ENCODE data around the gene NEK11. TPM values are rescaled to one million over a fixed set of nuclear protein-coding genes. Genes with fewer than 3 reads are reported as not detected.

NEK11 gene
- total RNA-seq (2014; rRNA removed; shearing (Covaris generic)), result 1.5 and 2.9 TPM in 2 replicates

- peak within 1 kb of the TSS; percentile 83 for H3K4me3 ChIP-seq (ENCODE audit: insufficient read depth, low read depth, low read length)
- no peaks in the 10 kb centered on the region; the same call in 1 of the 2 replicates for H3K36me3 ChIP-seq (replicated peaks; ENCODE audit: control insufficient read depth, insufficient read depth, low read length)
- no peaks in the 10 kb centered on the region; the same call in 1 of the 2 replicates for H3K27me3 ChIP-seq (ENCODE audit: control insufficient read depth, insufficient read depth, low read length)
- peak; percentile 85 for DNase-seq
Measured at GRCh38 chr3:131026321-131027151, at the start of gene NEK11, which contains the start of gene ASTE1. Gene NEK11, plus strand, starts transcription at chr3:131026877. Its CDS starts 2,832 bp downstream, at chr3:131029709. Gene ASTE1, minus strand, starts transcription at chr3:131026825. Its CDS starts 1,519 bp downstream, at chr3:131025306.

GRCh38 chr3:130979117-130979516 lies 47.6 kb upstream of the NEK11 start:
- H3K4me3 ChIP-seq (ENCODE audit: insufficient read depth, low read depth, low read length), result no peak overlapping the region
- no peak for DNase-seq
- peaks cover 1% of the 10 kb centered on the region for H3K36me3 ChIP-seq (replicated peaks; ENCODE audit: control insufficient read depth, insufficient read depth, low read length)
- H3K27me3 ChIP-seq (ENCODE audit: control insufficient read depth, insufficient read depth, low read length), result no peaks in the 10 kb centered on the region

- no peak for DNase-seq
- H3K27me3 ChIP-seq (ENCODE audit: control insufficient read depth, insufficient read depth, low read length), result no peaks in the 10 kb centered on the region
- no peak overlapping the region for H3K4me3 ChIP-seq (ENCODE audit: insufficient read depth, low read depth, low read length)
- H3K36me3 ChIP-seq (replicated peaks; ENCODE audit: control insufficient read depth, insufficient read depth, low read length), result peaks cover 1% of the 10 kb centered on the region
Measured at GRCh38 chr3:130981469-130981868, 45.2 kb upstream of the NEK11 start.

- Histone ChIP-seq H3K27me3 (ENCODE audit: control insufficient read depth, insufficient read depth, low read length) (no peaks in the 10 kb centered on the region), H3K36me3 (replicated peaks; ENCODE audit: control insufficient read depth, insufficient read depth, low read length) (peaks cover 2% of the 10 kb centered on the region), H3K4me3 (ENCODE audit: insufficient read depth, low read depth, low read length) (no peak overlapping the region)
- DNase-seq, result no peak
Measured at GRCh38 chr3:130990282-130990681, 36.4 kb upstream of the NEK11 start.

GRCh38 chr3:130991126-130991525 lies 35.6 kb upstream of the NEK11 start:
- Histone ChIP-seq H3K27me3 (ENCODE audit: control insufficient read depth, insufficient read depth, low read length) (no peaks in the 10 kb centered on the region), H3K36me3 (replicated peaks; ENCODE audit: control insufficient read depth, insufficient read depth, low read length) (peaks cover 2% of the 10 kb centered on the region), H3K4me3 (ENCODE audit: insufficient read depth, low read depth, low read length) (no peak overlapping the region)
- DNase-seq, result no peak

- H3K36me3 ChIP-seq (replicated peaks; ENCODE audit: control insufficient read depth, insufficient read depth, low read length), result peaks cover 2% of the 10 kb centered on the region
- no peak for DNase-seq
- no peak overlapping the region for H3K4me3 ChIP-seq (ENCODE audit: insufficient read depth, low read depth, low read length)
- no peaks in the 10 kb centered on the region for H3K27me3 ChIP-seq (ENCODE audit: control insufficient read depth, insufficient read depth, low read length)
Measured at GRCh38 chr3:130992344-130992743, 34.3 kb upstream of the NEK11 start.

- no peak for DNase-seq
- H3K36me3 ChIP-seq (replicated peaks; ENCODE audit: control insufficient read depth, insufficient read depth, low read length), result peaks cover 4% of the 10 kb centered on the region
- no peak overlapping the region for H3K4me3 ChIP-seq (ENCODE audit: insufficient read depth, low read depth, low read length)
- H3K27me3 ChIP-seq (ENCODE audit: control insufficient read depth, insufficient read depth, low read length), result no peaks in the 10 kb centered on the region
Measured at GRCh38 chr3:130997289-130997688, 29.4 kb upstream of the NEK11 start.

- Histone ChIP-seq H3K36me3 (replicated peaks; ENCODE audit: control insufficient read depth, insufficient read depth, low read length) (peaks cover 2% of the 10 kb centered on the region), H3K27me3 (ENCODE audit: control insufficient read depth, insufficient read depth, low read length) (no peaks in the 10 kb centered on the region), H3K4me3 (ENCODE audit: insufficient read depth, low read depth, low read length) (no peak overlapping the region)
- no peak for DNase-seq
Measured at GRCh38 chr3:131001071-131001470, 25.6 kb upstream of the NEK11 start.

- H3K36me3 ChIP-seq (replicated peaks; ENCODE audit: control insufficient read depth, insufficient read depth, low read length), result peaks cover 2% of the 10 kb centered on the region; the same call in 1 of the 2 replicates
- no peak for DNase-seq
- no peaks in the 10 kb centered on the region for H3K27me3 ChIP-seq (ENCODE audit: control insufficient read depth, insufficient read depth, low read length)
- H3K4me3 ChIP-seq (ENCODE audit: insufficient read depth, low read depth, low read length), result no peak overlapping the region
Measured at GRCh38 chr3:131004603-131005002, 22.1 kb upstream of the NEK11 start.

GRCh38 chr3:131007256-131007655 lies 19.4 kb upstream of the NEK11 start:
- no peaks in the 10 kb centered on the region for H3K27me3 ChIP-seq (ENCODE audit: control insufficient read depth, insufficient read depth, low read length)
- peaks cover 2% of the 10 kb centered on the region; the same call in 1 of the 2 replicates for H3K36me3 ChIP-seq (replicated peaks; ENCODE audit: control insufficient read depth, insufficient read depth, low read length)
- no peak overlapping the region for H3K4me3 ChIP-seq (ENCODE audit: insufficient read depth, low read depth, low read length)
- DNase-seq, result no peak

- no peak for DNase-seq
- H3K4me3 ChIP-seq (ENCODE audit: insufficient read depth, low read depth, low read length), result no peak overlapping the region
- no peaks in the 10 kb centered on the region for H3K27me3 ChIP-seq (ENCODE audit: control insufficient read depth, insufficient read depth, low read length)
- H3K36me3 ChIP-seq (replicated peaks; ENCODE audit: control insufficient read depth, insufficient read depth, low read length), result peaks cover 2% of the 10 kb centered on the region; the same call in 1 of the 2 replicates
Measured at GRCh38 chr3:131007782-131008181, 18.9 kb upstream of the NEK11 start.

- Histone ChIP-seq H3K4me3 (ENCODE audit: insufficient read depth, low read depth, low read length) (no peak overlapping the region), H3K36me3 (replicated peaks; ENCODE audit: control insufficient read depth, insufficient read depth, low read length) (peaks cover 2% of the 10 kb centered on the region; the same call in 1 of the 2 replicates), H3K27me3 (ENCODE audit: control insufficient read depth, insufficient read depth, low read length) (no peaks in the 10 kb centered on the region)
- DNase-seq, result no peak
Measured at GRCh38 chr3:131008326-131008725, 18.4 kb upstream of the NEK11 start.

- Histone ChIP-seq H3K36me3 (replicated peaks; ENCODE audit: control insufficient read depth, insufficient read depth, low read length) (peaks cover 2% of the 10 kb centered on the region; the same call in 1 of the 2 replicates), H3K4me3 (ENCODE audit: insufficient read depth, low read depth, low read length) (no peak overlapping the region), H3K27me3 (ENCODE audit: control insufficient read depth, insufficient read depth, low read length) (no peaks in the 10 kb centered on the region)
- no peak for DNase-seq
Measured at GRCh38 chr3:131009698-131010097, 17.0 kb upstream of the NEK11 start.

GRCh38 chr3:131018970-131019369 lies 7.7 kb upstream of the NEK11 start:
- H3K4me3 ChIP-seq (ENCODE audit: insufficient read depth, low read depth, low read length), result no peak overlapping the region
- no peaks in the 10 kb centered on the region; the same call in none of the 2 replicates for H3K36me3 ChIP-seq (replicated peaks; ENCODE audit: control insufficient read depth, insufficient read depth, low read length)
- H3K27me3 ChIP-seq (ENCODE audit: control insufficient read depth, insufficient read depth, low read length), result no peaks in the 10 kb centered on the region

GRCh38 chr3:131020122-131020693 lies 6.5 kb upstream of the NEK11 start:
- Histone ChIP-seq H3K36me3 (replicated peaks; ENCODE audit: control insufficient read depth, insufficient read depth, low read length) (no peaks in the 10 kb centered on the region; the same call in none of the 2 replicates), H3K27me3 (ENCODE audit: control insufficient read depth, insufficient read depth, low read length) (no peaks in the 10 kb centered on the region), H3K4me3 (ENCODE audit: insufficient read depth, low read depth, low read length) (no peak overlapping the region)
- DNase-seq, result no peak

More at GRCh38 chr3:131018970-131019369, 7.7 kb upstream of the NEK11 start:
- no peak for DNase-seq

All from H7 (cell line).